ENCODE measurements around the gene IFRD2. TPM values are rescaled to one million over a fixed set of nuclear protein-coding genes. Genes with fewer than 3 reads are reported as not detected.
A peak's percentile ranks its signal among the peaks of the same experiment; 100 is the strongest.

The IFRD2 gene
- total and polyA plus RNA-seq, 2 of the 13 experiments (the other 11 are each of a cell fraction or from before 2014, with no cell fraction given) = 32.8 to 96.1 TPM

GRCh38 chr3:50298836-50299637 lies 6.8 kb upstream of the IFRD2 start, which contains the start of the genes HYAL3 and NAA80 (continued):
- no peak for TF ChIP-seq CENPX (CRISPR knock-in tag; IDR thresholded peaks at IDR 0.05)
- peak; percentile 78 for TF ChIP-seq GMEB1 (CRISPR knock-in tag; IDR thresholded peaks at IDR 0.05; ENCODE audit: borderline replicate concordance)
- peak; percentile 77 for TF ChIP-seq GATAD1 (CRISPR knock-in tag; IDR thresholded peaks at IDR 0.05)
- TF ChIP-seq ZNF563 (CRISPR knock-in tag; IDR thresholded peaks at IDR 0.05) = 0 out of 2 replicates have a peak, but pooled peaks have one; percentile 32
- no peak for TF ChIP-seq ELK4 (CRISPR knock-in tag; IDR thresholded peaks at IDR 0.05; ENCODE audit: borderline replicate concordance)
- no peak for TF ChIP-seq FLYWCH1 (CRISPR knock-in tag; IDR thresholded peaks at IDR 0.05)
- TF ChIP-seq KDM3A (CRISPR knock-in tag; IDR thresholded peaks at IDR 0.05; ENCODE audit: low read depth) = no peak
- 0 out of 2 replicates have a peak, but pooled peaks have one; percentile 16 for TF ChIP-seq ZNF12 (CRISPR knock-in tag; IDR thresholded peaks at IDR 0.05)
- peak; percentile 43; the same call in 1 of the 2 replicates for TF ChIP-seq MXD4 (CRISPR knock-in tag; IDR thresholded peaks at IDR 0.05)
- TF ChIP-seq ZSCAN21 (CRISPR knock-in tag; IDR thresholded peaks at IDR 0.05; ENCODE audit: borderline replicate concordance) = peak; percentile 97
- no peak for TF ChIP-seq ZNF740 (CRISPR knock-in tag; IDR thresholded peaks at IDR 0.05)
- no peak; the same call in 1 of the 2 replicates for TF ChIP-seq RERE (CRISPR knock-in tag; IDR thresholded peaks at IDR 0.05; ENCODE audit: low read depth)
- no peak for TF ChIP-seq YY1 (IDR thresholded peaks at IDR 0.05; ENCODE audit: insufficient read depth, insufficient replicate concordance, low read depth, low read length)
- peak; percentile 78; the same call in 1 of the 2 replicates for TF ChIP-seq ZNF431 (CRISPR knock-in tag; IDR thresholded peaks at IDR 0.05; ENCODE audit: borderline replicate concordance, low read depth)
- TF ChIP-seq ZFP1 (CRISPR knock-in tag; IDR thresholded peaks at IDR 0.05) = 0 out of 2 replicates have a peak, but pooled peaks have one; percentile 18
- no peak for TF ChIP-seq TRIM24 (CRISPR knock-in tag; IDR thresholded peaks at IDR 0.05)
- peak; percentile 99 for TF ChIP-seq ZNF652 (CRISPR knock-in tag; IDR thresholded peaks at IDR 0.05; ENCODE audit: borderline replicate concordance, low read depth)
- no peak for TF ChIP-seq CAMTA2 (CRISPR knock-in tag; IDR thresholded peaks at IDR 0.05; ENCODE audit: borderline replicate concordance)
- peak; percentile 70; the same call in 1 of the 2 replicates for TF ChIP-seq ZNF773 (CRISPR knock-in tag; IDR thresholded peaks at IDR 0.05; ENCODE audit: borderline replicate concordance)
- peak; percentile 92 for TF ChIP-seq NRL (CRISPR knock-in tag; IDR thresholded peaks at IDR 0.05; ENCODE audit: borderline replicate concordance)

Measured in HepG2 (cell line).